IMR-90 (cell line): ENCODE results near the gene FN3KRP. TPM values are rescaled to one million over a fixed set of nuclear protein-coding genes. Genes with fewer than 3 reads are reported as not detected.

Experiments
- ATAC-seq: fragments of 200-7000 bp; cut with Tn5 transposase; 2 replicates; pipeline ENCODE4 v1.9.1; 2020; ENCODE audit warnings: low read depth, mild to moderate bottlenecking, moderate library complexity
- BruUV-seq: library from RNA; stranded (reverse); fragments of 400-500 nt; replicated peaks from 2 replicates; lab custom pipeline; 2021; lab: Mats Ljungman, UMichigan
- CTCF ChIA-PET: fragments of 300-600 bp; formaldehyde crosslinking; extraction: SDS; loops from one replicate; lab custom pipeline; 2021; ENCODE audit warnings: antibody characterized with exemption; lab: Yijun Ruan, JAX
- POLR2A ChIA-PET: fragments of 300-600 bp; sonication (Branson Sonifier 250); formaldehyde crosslinking; loops from one replicate; lab custom pipeline; 2022; ENCODE audit warnings: antibody characterized with exemption; ENCODE audit not compliant: unreplicated experiment; lab: Charles Lee
- DNase-seq: peaks from one replicate; pipeline ENCODE4 v3.0.0; 2013
- H2AFZ ChIP-seq: replicated peaks from 2 replicates; pipeline ENCODE3; 2013; ENCODE audit warnings: low read length, mild to moderate bottlenecking; ENCODE audit not compliant: poor library complexity
- H2AK5ac ChIP-seq: 2 replicates; pipeline ENCODE4 v1.6.1; 2013; ENCODE audit warnings: low read depth, low read length, inconsistent platforms
- H2AK9ac ChIP-seq: replicated peaks from 2 replicates; pipeline ENCODE3; 2013; ENCODE audit warnings: mild to moderate bottlenecking, low read depth, low read length, moderate library complexity; ENCODE audit not compliant: poor library complexity
- H2BK120ac ChIP-seq: 2 replicates; pipeline ENCODE4 v1.6.1; 2013; ENCODE audit warnings: low read depth, low read length, inconsistent platforms
- H2BK15ac ChIP-seq: 3 replicates; pipeline ENCODE4 v1.6.1; 2013; ENCODE audit warnings: low read depth, low read length, inconsistent platforms
- H2BK20ac ChIP-seq: 2 replicates; pipeline ENCODE4 v1.6.1; 2013; ENCODE audit warnings: low read depth, mild to moderate bottlenecking, inconsistent platforms, low read length, moderate library complexity
- H2BK5ac ChIP-seq: 2 replicates; pipeline ENCODE4 v1.6.1; 2013; ENCODE audit warnings: mild to moderate bottlenecking, low read depth, low read length, inconsistent platforms; ENCODE audit not compliant: poor library complexity, severe bottlenecking
- H3K14ac ChIP-seq: replicated peaks from 2 replicates; pipeline ENCODE4 v1.6.1; 2013; ENCODE audit warnings: low read depth, low read length, inconsistent platforms
- H3K18ac ChIP-seq: 2 replicates; pipeline ENCODE4 v1.6.1; 2013; ENCODE audit warnings: low read depth, low read length, control low read depth
- H3K23ac ChIP-seq: 2 replicates; pipeline ENCODE4 v1.6.1; 2013; ENCODE audit warnings: low read depth, low read length, inconsistent platforms
- H3K27ac ChIP-seq: 2 replicates; pipeline ENCODE4 v1.5.1; 2013; ENCODE audit warnings: mild to moderate bottlenecking, control low read depth, low read length; ENCODE audit not compliant: insufficient read depth
- H3K27me3 ChIP-seq: 2 replicates; pipeline ENCODE4 v1.6.1; 2013; ENCODE audit warnings: low read length; ENCODE audit not compliant: control insufficient read depth, insufficient read depth
- H3K36me3 ChIP-seq: 2 replicates; pipeline ENCODE4 v1.6.1; 2013; ENCODE audit warnings: low read length, mixed read lengths; ENCODE audit not compliant: control insufficient read depth, insufficient read depth
- H3K4ac ChIP-seq: 2 replicates; pipeline ENCODE4 v1.6.1; 2013; ENCODE audit warnings: low read depth, low read length, inconsistent platforms
- H3K4me1 ChIP-seq: 2 replicates; pipeline ENCODE4 v1.6.1; 2013; ENCODE audit warnings: low read length, mixed read lengths; ENCODE audit not compliant: control insufficient read depth, insufficient read depth
- H3K4me2 ChIP-seq: 2 replicates; pipeline ENCODE4 v1.6.1; 2013; ENCODE audit warnings: low read depth, mild to moderate bottlenecking, control low read depth, low read length, moderate library complexity
- H3K4me3 ChIP-seq: 2 replicates; pipeline ENCODE4 v1.5.1; 2013; ENCODE audit warnings: low read depth, mild to moderate bottlenecking, control low read depth, low read length, moderate library complexity; ENCODE audit not compliant: insufficient read depth
- H3K56ac ChIP-seq: 2 replicates; pipeline ENCODE4 v1.6.1; 2013; ENCODE audit warnings: low read length, inconsistent platforms; ENCODE audit not compliant: insufficient read depth; ENCODE audit errors: extremely low read depth
- H3K79me1 ChIP-seq, 2 experiments: 2 replicates each; pipeline ENCODE4 v1.6.1; 2013; ENCODE audit warnings: low read length in 2 of 2, inconsistent platforms in 1 of 2, low read depth in 1 of 2
- H3K9ac ChIP-seq: 2 replicates; pipeline ENCODE4 v1.6.1; 2013; ENCODE audit warnings: low read depth, low read length, control low read depth
- H3K9me1 ChIP-seq: 2 replicates; pipeline ENCODE4 v1.6.1; 2013; ENCODE audit warnings: low read length, inconsistent platforms; ENCODE audit not compliant: insufficient read depth
- H3K9me3 ChIP-seq: 2 replicates; pipeline ENCODE4 v1.6.1; 2013; ENCODE audit warnings: low read length; ENCODE audit not compliant: control insufficient read depth, insufficient read depth
- H4K20me1 ChIP-seq: 2 replicates; pipeline ENCODE4 v1.6.1; 2013; ENCODE audit warnings: low read length, inconsistent platforms; ENCODE audit not compliant: insufficient read depth
- H4K5ac ChIP-seq: 2 replicates; pipeline ENCODE4 v1.6.1; 2013; ENCODE audit warnings: mild to moderate bottlenecking, low read depth, low read length, control low read depth
- H4K8ac ChIP-seq, 2 experiments: 2 replicates each; pipeline ENCODE4 v1.6.1; 2013; ENCODE audit warnings: low read depth in 2 of 2, low read length in 2 of 2, control low read depth in 1 of 2, inconsistent platforms in 1 of 2
- H4K91ac ChIP-seq: 2 replicates; pipeline ENCODE4 v1.6.1; 2013; ENCODE audit warnings: low read depth, low read length, inconsistent platforms; ENCODE audit not compliant: insufficient read depth
- SMC3 ChIP-seq: fragments of 150-350 bp; IDR thresholded peaks from 2 replicates; pipeline ENCODE4 v1.6.1; 2016; ENCODE audit warnings: low read depth, mild to moderate bottlenecking, antibody characterized with exemption, low read length, moderate library complexity
- WGBS, 2 experiments: methylation state at CpG; one replicate each; pipeline versions ENCODE4 v1.1.5 to v1.1.7; 2013; ENCODE audit warnings: missing lambda C conversion rate in 2 of 2; ENCODE audit not compliant: insufficient read length in 1 of 2; ENCODE audit errors: extremely low coverage in 2 of 2; 5-methylcytosine and 5-hydroxymethylcytosine counted together
- dilution Hi-C: fragments of 300-500 bp; cut with HindIII; formaldehyde crosslinking; loops from one replicate; pipeline ENCODE4 v1.14.3; 2018; ENCODE audit warnings: low sequenced_read_pairs; ENCODE audit not compliant: unreplicated experiment
- in situ Hi-C: fragments of 300-500 bp; cut with MboI; formaldehyde crosslinking; loops from 3 replicates; pipeline ENCODE4 v1.14.3; 2019; ENCODE audit warnings: low sequenced_read_pairs, inconsistent platforms, mixed read lengths
- intact Hi-C: fragments of 100-400 bp; cut with micrococcal nuclease; formaldehyde crosslinking; loops from 2 replicates; pipeline ENCODE4 v1.10.0; 2022
- polyA plus RNA-seq, 3 experiments: library from polyadenylated mRNA; depleted of rRNA; stranded (reverse); fragments of >200 nt; gene quantifications; 2 replicates each; pipeline ENCODE4 v1.2.3, GENCODE V29; 2012; ENCODE audit warnings: low replicate concordance in 1 of 3
- total RNA-seq: library from RNA; depleted of rRNA; stranded (reverse); fragments of >200 nt; gene quantifications from 2 replicates; pipeline ENCODE4 v1.2.3, GENCODE V29; 2012

FN3KRP gene
- total and polyA plus RNA-seq, 2 of the 4 experiments (the other 2 are of a cell fraction) = 18.6 to 20.3 TPM

DNA sequence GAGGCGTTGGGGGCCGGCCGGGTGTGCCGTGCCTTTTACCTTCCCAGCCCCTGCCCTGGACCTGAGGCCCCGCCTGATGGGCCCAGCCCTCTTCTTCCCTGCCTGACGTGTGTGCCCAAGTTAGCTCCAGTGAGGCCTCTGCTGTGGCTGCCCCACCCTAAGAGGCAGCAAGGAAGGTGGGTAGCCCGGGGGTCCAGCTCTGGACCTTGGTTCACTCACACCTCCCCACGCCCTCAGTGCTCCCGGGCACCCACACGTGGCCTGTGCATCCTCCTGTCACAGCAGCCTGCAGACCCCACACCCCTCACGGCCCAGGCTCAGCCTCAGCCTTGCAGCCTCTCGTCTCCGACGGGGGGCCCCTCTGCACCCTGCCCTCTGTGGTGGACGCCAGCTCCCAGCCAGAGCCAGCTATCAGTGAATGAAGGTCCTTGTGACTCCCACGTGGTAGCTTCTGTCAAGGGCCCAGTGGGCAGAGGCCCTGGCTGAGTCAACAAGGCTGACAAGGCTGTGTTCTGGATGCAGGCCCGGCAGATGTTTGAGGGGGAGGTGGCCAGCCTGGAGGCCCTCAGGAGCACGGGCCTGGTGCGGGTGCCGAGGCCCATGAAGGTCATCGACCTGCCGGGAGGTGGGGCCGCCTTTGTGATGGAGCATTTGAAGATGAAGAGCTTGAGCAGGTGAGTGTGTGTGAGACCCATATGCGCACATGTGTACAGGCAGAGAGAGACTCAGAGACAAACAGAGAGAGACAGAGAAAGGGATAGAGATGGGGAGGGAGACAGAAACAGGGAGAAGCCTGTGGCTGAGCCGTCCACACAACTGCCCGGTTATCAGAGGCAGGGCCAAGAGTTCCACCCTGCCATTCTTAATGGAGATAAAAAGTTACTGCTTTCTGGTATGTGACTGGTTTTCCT lies 21.7 kb downstream of the FN3KRP start:
- Histone ChIP-seq H4K5ac (no peak overlapping the region), H2BK5ac (no peak overlapping the region), H2BK20ac (no peak overlapping the region), H3K36me3 (peaks cover 18% of the 10 kb centered on the region), H3K56ac (no peak overlapping the region), H4K20me1 (no peaks in the 10 kb centered on the region), H4K8ac (no peak overlapping the region), H3K4ac (no peak overlapping the region), H3K27ac (no peak overlapping the region), H3K4me1 (peaks cover 7% of the 10 kb centered on the region), H3K27me3 (no peaks in the 10 kb centered on the region), H2BK120ac (no peak overlapping the region), H2AFZ (no peak overlapping the region), H3K9ac (no peak overlapping the region), H3K79me1 (peaks cover 0 to 4% of the 10 kb centered on the region in 2 experiments; a peak in 1 of 4 replicates), H4K91ac (no peak overlapping the region), H2AK9ac (no peak overlapping the region), H2BK15ac (no peak overlapping the region), H3K18ac (no peak overlapping the region), H3K9me1 (no peaks in the 10 kb centered on the region), H2AK5ac (no peak overlapping the region), H3K4me2 (no peak overlapping the region), H3K14ac (no peak overlapping the region), H3K23ac (no peak overlapping the region), H3K4me3 (no peak overlapping the region), H3K9me3 (peaks cover 18% of the 10 kb centered on the region)
- intact Hi-C loops = no loop called here
- no TSS peak for BruUV-seq
- no peak for ATAC-seq
- WGBS, 2 experiments = 82% methylated on average over 16 of the region's 26 CpGs; no CpG with 5 or more reads in 1 of the 2 experiments
- DNase-seq = peak; percentile 27
- ChIA-PET POLR2A (no interaction called here), CTCF (no interaction called here)
- dilution Hi-C loops = no loop called here
- in situ Hi-C loops = no loop called here
- TF ChIP-seq SMC3 = no peak
